ENCODE data around the gene COL23A1.

- no peak for TF ChIP-seq CTCF (optimal IDR thresholded peaks at IDR 0.05 in 1 of 3, IDR thresholded peaks at IDR 0.05 in 1 of 3, conservative IDR thresholded peaks at IDR 0.05 in 1 of 3; ENCODE audit: extremely low read depth in 1 of 3, insufficient read depth in 2 of 3, low read length in 3 of 3)
- TF ChIP-seq EZH2 (IDR thresholded peaks at IDR 0.05; ENCODE audit: low read length), result no peak
Observed at GRCh38 chr5:178637356-178638074, 47.3 kb upstream of the COL23A1 start.
